HEK293T (cell line): Measurements from ENCODE around the gene DIPK2A.

ENCODE experiments used
- ARNT ChIP-seq: fragments of 450-650 bp; IDR thresholded peaks from 2 replicates; pipeline ENCODE4 v1.6.1; 2017; ENCODE audit warnings: mild to moderate bottlenecking
- BHLHE40 ChIP-seq: fragments of 450-650 bp; IDR thresholded peaks from 2 replicates; pipeline ENCODE4 v1.6.1; 2016; ENCODE audit warnings: mild to moderate bottlenecking, moderate library complexity, borderline replicate concordance
- FOXA1 ChIP-seq: fragments of 450-650 bp; IDR thresholded peaks from 2 replicates; pipeline ENCODE4 v1.6.1; 2016; ENCODE audit warnings: mild to moderate bottlenecking
- FOXK2 ChIP-seq: fragments of 450-650 bp; IDR thresholded peaks from 2 replicates; pipeline ENCODE4 v1.6.1; 2016; ENCODE audit warnings: mild to moderate bottlenecking
- FOXM1 ChIP-seq: fragments of 450-650 bp; IDR thresholded peaks from 2 replicates; pipeline ENCODE4 v1.6.1; 2017; ENCODE audit warnings: mild to moderate bottlenecking, borderline replicate concordance
- HDGF ChIP-seq: fragments of 450-650 bp; IDR thresholded peaks from 2 replicates; pipeline ENCODE4 v1.6.1; 2017; ENCODE audit warnings: antibody characterized with exemption, borderline replicate concordance
- LEF1 ChIP-seq: fragments of 450-650 bp; IDR thresholded peaks from 2 replicates; pipeline ENCODE4 v1.6.1; 2017; ENCODE audit warnings: mild to moderate bottlenecking, borderline replicate concordance
- SP1 ChIP-seq: fragments of 450-650 bp; IDR thresholded peaks from 2 replicates; pipeline ENCODE4 v1.6.1; 2017
- SUZ12 ChIP-seq: fragments of 450-650 bp; IDR thresholded peaks from 2 replicates; pipeline ENCODE4 v1.6.1; 2016; ENCODE audit warnings: mild to moderate bottlenecking

- TF ChIP-seq FOXK2: no peak
- no peak for TF ChIP-seq LEF1
- no peak for TF ChIP-seq ARNT
- no peak for TF ChIP-seq HDGF
- TF ChIP-seq FOXM1: no peak
- TF ChIP-seq FOXA1: no peak
- TF ChIP-seq BHLHE40: no peak
- TF ChIP-seq SUZ12: no peak
- TF ChIP-seq SP1: no peak
Observed at GRCh38 chr3:143973259-143974021, 1.8 kb downstream of the DIPK2A start.
